Breast epithelium (tissue), 3 donors: ENCODE measurements around the gene RASA3.

Experiments used
- CTCF ChIP-seq, 3 donors: fragments of 450-650 bp; IDR thresholded peaks; one replicate each; pipeline ENCODE4 v1.5.1; 2016 to 2017; ENCODE audit warnings: antibody characterized with exemption in 3 of 3, mild to moderate bottlenecking in 3 of 3, moderate library complexity in 3 of 3
- POLR2AphosphoS5 ChIP-seq, 3 donors: sonication (generic); formaldehyde crosslinking; IDR thresholded peaks; one replicate each; pipeline ENCODE4 v1.6.1; 2017; ENCODE audit warnings: antibody characterized with exemption in 3 of 3

DNA sequence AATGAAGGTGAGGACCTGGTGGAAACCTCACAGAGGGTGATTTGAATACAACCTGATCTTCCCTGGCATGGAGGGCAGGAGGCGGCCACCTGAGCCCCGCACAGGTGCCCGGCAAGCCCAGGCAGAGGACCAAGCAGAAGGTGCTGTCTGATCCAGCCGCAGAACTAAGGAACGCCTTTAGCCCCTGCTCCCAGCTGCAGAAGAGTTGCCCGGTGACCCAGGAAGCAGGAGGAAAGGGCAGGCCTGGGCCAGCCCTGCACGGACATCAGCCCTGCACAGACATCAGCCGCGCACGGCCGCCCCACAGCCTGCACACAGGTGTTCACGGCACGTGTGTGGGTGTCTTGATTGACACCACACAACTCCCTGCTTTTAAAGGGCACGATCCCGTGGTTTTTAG is 43.1 kb downstream of the RASA3 start:
- TF ChIP-seq CTCF (IDR thresholded peaks at IDR 0.05), result no peak
- TF ChIP-seq POLR2AphosphoS5 (IDR thresholded peaks at IDR 0.05), result no peak
